H1 (cell line): ENCODE data around the gene TMEM63C. TPM values are rescaled to one million over a fixed set of nuclear protein-coding genes. Genes with fewer than 3 reads are reported as not detected.

ENCODE experiments used
- CHD1 ChIP-seq: IDR thresholded peaks from 2 replicates; pipeline ENCODE4 v1.6.1; 2012; ENCODE audit warnings: low read depth, low read length, improper control_type of control experiment
- JUND ChIP-seq: IDR thresholded peaks from 2 replicates; pipeline ENCODE4 v1.6.1; 2011; ENCODE audit warnings: mild to moderate bottlenecking, improper control_type of control experiment, low read length
- NRF1 ChIP-seq: IDR thresholded peaks from 2 replicates; pipeline ENCODE4 v1.6.1; 2011; ENCODE audit warnings: mild to moderate bottlenecking, low read depth, low read length, improper control_type of control experiment
- POU5F1 ChIP-seq: IDR thresholded peaks from 2 replicates; pipeline ENCODE4 v1.6.1; 2011; ENCODE audit warnings: low read depth, mild to moderate bottlenecking, low read length, moderate library complexity
- ZNF274 ChIP-seq: IDR thresholded peaks from 2 replicates; pipeline ENCODE4 v1.7.0; 2012; ENCODE audit warnings: low read length, borderline replicate concordance; ENCODE audit errors: extremely low read depth
- polyA plus RNA-seq, 7 experiments: library from polyadenylated mRNA; depleted of rRNA in 3 of 7; stranded (reverse) in 5 of 7; unstranded in 2 of 7; fragments of >200 nt in 5 of 7; fragments of 200-250 nt in 2 of 7; gene quantifications; 1 replicate in 5 of 7; 2 replicates in 1 of 7; 4 replicates in 1 of 7; pipeline versions ENCODE4 v1.2.1 to v1.2.3, GENCODE V29; 2011 to 2013; ENCODE audit warnings: missing spikeins in 2 of 7, mixed read lengths in 2 of 7
- total RNA-seq: library from RNA; stranded (reverse); fragmentation: NEBNext Ultra II Directional; extraction: Animal tissue kit (Norgen Biotek cat#: 25700); gene quantifications from 2 replicates; pipeline ENCODE4 v1.2.1, GENCODE V29; 2021
- TF ChIP-seq, protein P1 (sequence below): fragments of 300-600 bp; sonication (generic); IDR thresholded peaks from 2 replicates; pipeline ENCODE4 v1.7.1; 2012; ENCODE audit warnings: low read length, moderate library complexity, mild to moderate bottlenecking, inconsistent platforms; ENCODE audit not compliant: insufficient replicate concordance

Gene TMEM63C
- total and polyA plus RNA-seq, 2 of the 8 experiments (the other 6 are each of a cell fraction or from before 2014, with no cell fraction given), result 3.0 to 7.6 TPM

DNA sequence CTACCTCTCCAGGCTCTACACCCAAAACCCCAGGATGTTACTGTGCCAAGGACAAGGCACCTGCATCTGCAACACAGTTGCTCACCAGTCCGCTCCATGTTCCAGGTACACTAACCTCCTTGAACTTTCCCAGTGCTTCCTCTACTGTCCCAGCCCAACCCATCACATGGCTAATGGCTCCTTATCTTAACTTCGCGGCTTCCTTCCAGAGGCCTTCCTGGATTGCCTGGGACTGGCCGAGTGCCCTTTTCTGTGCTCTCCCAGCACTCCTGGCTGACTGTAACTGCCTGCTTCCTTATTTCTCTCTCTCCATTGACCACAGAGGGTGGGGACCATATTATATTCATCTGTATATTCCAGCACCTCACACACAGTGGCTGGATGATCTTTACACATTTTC lies 118.2 kb downstream of the TMEM63C start (continued):
- TF ChIP-seq, protein P1, sequence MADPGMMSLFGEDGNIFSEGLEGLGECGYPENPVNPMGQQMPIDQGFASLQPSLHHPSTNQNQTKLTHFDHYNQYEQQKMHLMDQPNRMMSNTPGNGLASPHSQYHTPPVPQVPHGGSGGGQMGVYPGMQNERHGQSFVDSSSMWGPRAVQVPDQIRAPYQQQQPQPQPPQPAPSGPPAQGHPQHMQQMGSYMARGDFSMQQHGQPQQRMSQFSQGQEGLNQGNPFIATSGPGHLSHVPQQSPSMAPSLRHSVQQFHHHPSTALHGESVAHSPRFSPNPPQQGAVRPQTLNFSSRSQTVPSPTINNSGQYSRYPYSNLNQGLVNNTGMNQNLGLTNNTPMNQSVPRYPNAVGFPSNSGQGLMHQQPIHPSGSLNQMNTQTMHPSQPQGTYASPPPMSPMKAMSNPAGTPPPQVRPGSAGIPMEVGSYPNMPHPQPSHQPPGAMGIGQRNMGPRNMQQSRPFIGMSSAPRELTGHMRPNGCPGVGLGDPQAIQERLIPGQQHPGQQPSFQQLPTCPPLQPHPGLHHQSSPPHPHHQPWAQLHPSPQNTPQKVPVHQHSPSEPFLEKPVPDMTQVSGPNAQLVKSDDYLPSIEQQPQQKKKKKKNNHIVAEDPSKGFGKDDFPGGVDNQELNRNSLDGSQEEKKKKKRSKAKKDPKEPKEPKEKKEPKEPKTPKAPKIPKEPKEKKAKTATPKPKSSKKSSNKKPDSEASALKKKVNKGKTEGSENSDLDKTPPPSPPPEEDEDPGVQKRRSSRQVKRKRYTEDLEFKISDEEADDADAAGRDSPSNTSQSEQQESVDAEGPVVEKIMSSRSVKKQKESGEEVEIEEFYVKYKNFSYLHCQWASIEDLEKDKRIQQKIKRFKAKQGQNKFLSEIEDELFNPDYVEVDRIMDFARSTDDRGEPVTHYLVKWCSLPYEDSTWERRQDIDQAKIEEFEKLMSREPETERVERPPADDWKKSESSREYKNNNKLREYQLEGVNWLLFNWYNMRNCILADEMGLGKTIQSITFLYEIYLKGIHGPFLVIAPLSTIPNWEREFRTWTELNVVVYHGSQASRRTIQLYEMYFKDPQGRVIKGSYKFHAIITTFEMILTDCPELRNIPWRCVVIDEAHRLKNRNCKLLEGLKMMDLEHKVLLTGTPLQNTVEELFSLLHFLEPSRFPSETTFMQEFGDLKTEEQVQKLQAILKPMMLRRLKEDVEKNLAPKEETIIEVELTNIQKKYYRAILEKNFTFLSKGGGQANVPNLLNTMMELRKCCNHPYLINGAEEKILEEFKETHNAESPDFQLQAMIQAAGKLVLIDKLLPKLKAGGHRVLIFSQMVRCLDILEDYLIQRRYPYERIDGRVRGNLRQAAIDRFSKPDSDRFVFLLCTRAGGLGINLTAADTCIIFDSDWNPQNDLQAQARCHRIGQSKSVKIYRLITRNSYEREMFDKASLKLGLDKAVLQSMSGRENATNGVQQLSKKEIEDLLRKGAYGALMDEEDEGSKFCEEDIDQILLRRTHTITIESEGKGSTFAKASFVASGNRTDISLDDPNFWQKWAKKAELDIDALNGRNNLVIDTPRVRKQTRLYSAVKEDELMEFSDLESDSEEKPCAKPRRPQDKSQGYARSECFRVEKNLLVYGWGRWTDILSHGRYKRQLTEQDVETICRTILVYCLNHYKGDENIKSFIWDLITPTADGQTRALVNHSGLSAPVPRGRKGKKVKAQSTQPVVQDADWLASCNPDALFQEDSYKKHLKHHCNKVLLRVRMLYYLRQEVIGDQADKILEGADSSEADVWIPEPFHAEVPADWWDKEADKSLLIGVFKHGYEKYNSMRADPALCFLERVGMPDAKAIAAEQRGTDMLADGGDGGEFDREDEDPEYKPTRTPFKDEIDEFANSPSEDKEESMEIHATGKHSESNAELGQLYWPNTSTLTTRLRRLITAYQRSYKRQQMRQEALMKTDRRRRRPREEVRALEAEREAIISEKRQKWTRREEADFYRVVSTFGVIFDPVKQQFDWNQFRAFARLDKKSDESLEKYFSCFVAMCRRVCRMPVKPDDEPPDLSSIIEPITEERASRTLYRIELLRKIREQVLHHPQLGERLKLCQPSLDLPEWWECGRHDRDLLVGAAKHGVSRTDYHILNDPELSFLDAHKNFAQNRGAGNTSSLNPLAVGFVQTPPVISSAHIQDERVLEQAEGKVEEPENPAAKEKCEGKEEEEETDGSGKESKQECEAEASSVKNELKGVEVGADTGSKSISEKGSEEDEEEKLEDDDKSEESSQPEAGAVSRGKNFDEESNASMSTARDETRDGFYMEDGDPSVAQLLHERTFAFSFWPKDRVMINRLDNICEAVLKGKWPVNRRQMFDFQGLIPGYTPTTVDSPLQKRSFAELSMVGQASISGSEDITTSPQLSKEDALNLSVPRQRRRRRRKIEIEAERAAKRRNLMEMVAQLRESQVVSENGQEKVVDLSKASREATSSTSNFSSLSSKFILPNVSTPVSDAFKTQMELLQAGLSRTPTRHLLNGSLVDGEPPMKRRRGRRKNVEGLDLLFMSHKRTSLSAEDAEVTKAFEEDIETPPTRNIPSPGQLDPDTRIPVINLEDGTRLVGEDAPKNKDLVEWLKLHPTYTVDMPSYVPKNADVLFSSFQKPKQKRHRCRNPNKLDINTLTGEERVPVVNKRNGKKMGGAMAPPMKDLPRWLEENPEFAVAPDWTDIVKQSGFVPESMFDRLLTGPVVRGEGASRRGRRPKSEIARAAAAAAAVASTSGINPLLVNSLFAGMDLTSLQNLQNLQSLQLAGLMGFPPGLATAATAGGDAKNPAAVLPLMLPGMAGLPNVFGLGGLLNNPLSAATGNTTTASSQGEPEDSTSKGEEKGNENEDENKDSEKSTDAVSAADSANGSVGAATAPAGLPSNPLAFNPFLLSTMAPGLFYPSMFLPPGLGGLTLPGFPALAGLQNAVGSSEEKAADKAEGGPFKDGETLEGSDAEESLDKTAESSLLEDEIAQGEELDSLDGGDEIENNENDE, result no peak
- TF ChIP-seq ZNF274, result no peak
- no peak for TF ChIP-seq CHD1
- TF ChIP-seq JUND, result no peak
- TF ChIP-seq POU5F1, result no peak
- TF ChIP-seq NRF1, result no peak
